HepG2 (cell line): ENCODE data around the gene LMAN2L. TPM values are rescaled to one million over a fixed set of nuclear protein-coding genes. Genes with fewer than 3 reads are reported as not detected.

Source experiments
- ATAC-seq: fragments of 200-7000 bp; cut with Tn5 transposase; 3 replicates; pipeline ENCODE4 v1.9.1; 2020; ENCODE audit warnings: mild to moderate bottlenecking, moderate library complexity
- BruUV-seq: library from RNA; stranded (reverse); fragments of 400-500 nt; replicated peaks from 2 replicates; lab custom pipeline; 2021; lab: Mats Ljungman, UMichigan
- CTCF ChIA-PET: fragments of 300-600 bp; formaldehyde crosslinking; extraction: SDS; loops from one replicate; lab custom pipeline; 2021; ENCODE audit warnings: low total read pairs, inconsistent platforms, low intra/inter-chr PET ratio; lab: Yijun Ruan, JAX
- POLR2A ChIA-PET: fragments of 350-600 bp; sonication (Branson Sonifier 250); formaldehyde crosslinking; loops from one replicate; lab custom pipeline; 2020; ENCODE audit warnings: antibody characterized with exemption, inconsistent platforms; lab: Yijun Ruan, JAX
- DNase-seq: peaks from one replicate; pipeline ENCODE4 v3.0.0-alpha.2; 2015; ENCODE audit warnings: low spot score
- FAIRE-seq: peaks from 3 replicates; lab custom pipeline; 2011; peaks lifted over from hg19 to GRCh38; lab: Jason Lieb, UNC
- H2AFZ ChIP-seq: one replicate; pipeline ENCODE4 v1.6.1; 2011; ENCODE audit warnings: low read length, inconsistent platforms
- H3K27ac ChIP-seq: fragments of 300-600 bp; 3 replicates; pipeline ENCODE4 v1.8.0; 2011; ENCODE audit warnings: mixed run types, mild to moderate bottlenecking, mixed read lengths, low read length, inconsistent platforms; ENCODE audit not compliant: insufficient read depth; ENCODE audit errors: extremely low read length
- H3K27me3 ChIP-seq, 2 experiments: fragments of 200-600 bp in 1 of 2; 2 replicates in 1 of 2; 3 replicates in 1 of 2; pipeline versions ENCODE4 v1.6.0 to v1.8.0; 2011; ENCODE audit warnings: low read length in 2 of 2, mild to moderate bottlenecking in 2 of 2, moderate library complexity in 2 of 2, inconsistent platforms in 1 of 2; ENCODE audit not compliant: insufficient read depth in 2 of 2, control insufficient read depth in 1 of 2
- H3K36me3 ChIP-seq, 2 experiments: fragments of 200-600 bp in 1 of 2; replicated peaks in 1 of 2; 2 replicates in 1 of 2; 3 replicates in 1 of 2; pipeline versions ENCODE4 v1.5.1 to v1.8.0; 2011; ENCODE audit warnings: low read length in 2 of 2, inconsistent platforms in 1 of 2; ENCODE audit not compliant: insufficient read depth in 2 of 2, control insufficient read depth in 1 of 2
- H3K4me1 ChIP-seq: 2 replicates; pipeline ENCODE4 v1.5.1; 2012; ENCODE audit warnings: low read length, inconsistent platforms; ENCODE audit not compliant: insufficient read depth
- H3K4me2 ChIP-seq: 2 replicates; pipeline ENCODE4 v1.6.0; 2011; ENCODE audit warnings: low read depth, low read length, inconsistent platforms
- H3K4me3 ChIP-seq, 3 experiments: fragments of 200-600 bp in 1 of 3; sonication (generic), shearing (Covaris generic) in 1 of 3; replicated peaks in 1 of 3; 2 replicates each; pipeline ENCODE4 v1.5.1; 2011 to 2016; ENCODE audit warnings: low read length in 3 of 3, inconsistent platforms in 2 of 3, low read depth in 2 of 3, mild to moderate bottlenecking in 2 of 3, control low read depth in 1 of 3, mixed read lengths in 1 of 3; ENCODE audit not compliant: insufficient read depth in 1 of 3
- H3K79me2 ChIP-seq: one replicate; pipeline ENCODE4 v1.6.1; 2011; ENCODE audit warnings: low read length, inconsistent platforms; ENCODE audit not compliant: insufficient read depth
- H3K9ac ChIP-seq: 2 replicates; pipeline ENCODE4 v1.6.0; 2011; ENCODE audit warnings: mild to moderate bottlenecking, low read depth, low read length, inconsistent platforms; ENCODE audit not compliant: insufficient read depth
- H3K9me3 ChIP-seq: 2 replicates; pipeline ENCODE4 v1.5.1; 2012; ENCODE audit warnings: mild to moderate bottlenecking, low read length
- H4K20me1 ChIP-seq: 2 replicates; pipeline ENCODE4 v1.6.0; 2011; ENCODE audit warnings: inconsistent platforms, mild to moderate bottlenecking, low read length, moderate library complexity; ENCODE audit not compliant: insufficient read depth
- KLF11 ChIP-seq: IDR thresholded peaks from 2 replicates; pipeline ENCODE4 v1.6.1; 2016; ENCODE audit warnings: missing compliant biosample characterization
- KMT2B ChIP-seq: IDR thresholded peaks from 2 replicates; pipeline ENCODE4 v1.6.1; 2016; ENCODE audit warnings: missing genetic modification reagents, missing compliant biosample characterization
- MEIS1 ChIP-seq: sonication (generic); formaldehyde crosslinking; IDR thresholded peaks from 2 replicates; pipeline ENCODE4 v1.9.0; 2021; ENCODE audit warnings: mild to moderate bottlenecking, missing genetic modification reagents, moderate library complexity, borderline replicate concordance
- NR2F1 ChIP-seq, 2 experiments: fragments of 450-650 bp in 1 of 2; formaldehyde crosslinking in 1 of 2; IDR thresholded peaks; 2 replicates each; pipeline versions ENCODE4 v1.5.0 to v1.6.1; 2016 to 2020; ENCODE audit warnings: mild to moderate bottlenecking in 1 of 2, missing compliant biosample characterization in 1 of 2, missing genetic modification reagents in 1 of 2, moderate library complexity in 1 of 2
- PATZ1 ChIP-seq: sonication (generic); formaldehyde crosslinking; IDR thresholded peaks from 2 replicates; pipeline ENCODE4 v1.4.0; 2020; ENCODE audit warnings: missing genetic modification reagents
- PITX1 ChIP-seq: sonication (generic); formaldehyde crosslinking; IDR thresholded peaks from 2 replicates; pipeline ENCODE4 v1.5.1; 2020; ENCODE audit warnings: mild to moderate bottlenecking, missing genetic modification reagents
- SNAI1 ChIP-seq: sonication (generic); formaldehyde crosslinking; IDR thresholded peaks from 2 replicates; pipeline ENCODE4 v1.5.0; 2020; ENCODE audit warnings: mild to moderate bottlenecking, missing genetic modification reagents, borderline replicate concordance
- SP4 ChIP-seq: sonication (generic); formaldehyde crosslinking; IDR thresholded peaks from 2 replicates; pipeline ENCODE4 v1.8.1; 2023; ENCODE audit warnings: mild to moderate bottlenecking, missing genetic modification reagents
- SSRP1 ChIP-seq: IDR thresholded peaks from 2 replicates; pipeline ENCODE4 v1.6.1; 2016; ENCODE audit warnings: control low read depth
- ZMYM4 ChIP-seq: sonication (generic); formaldehyde crosslinking; IDR thresholded peaks from 2 replicates; pipeline ENCODE4 v1.8.1; 2023; ENCODE audit warnings: mild to moderate bottlenecking, missing genetic modification reagents
- ZNF143 ChIP-seq: sonication (generic); formaldehyde crosslinking; IDR thresholded peaks from 2 replicates; pipeline ENCODE4 v1.4.0; 2020; ENCODE audit warnings: missing genetic modification reagents
- ZNF337 ChIP-seq: sonication (generic); formaldehyde crosslinking; IDR thresholded peaks from 2 replicates; pipeline ENCODE4 v1.5.1; 2020; ENCODE audit warnings: missing genetic modification reagents, low read depth, mild to moderate bottlenecking, borderline replicate concordance
- ZNF343 ChIP-seq: sonication (generic); formaldehyde crosslinking; IDR thresholded peaks from 2 replicates; pipeline ENCODE4 v1.4.0; 2020; ENCODE audit warnings: mild to moderate bottlenecking, missing genetic modification reagents
- ZNF350 ChIP-seq: sonication (generic); formaldehyde crosslinking; IDR thresholded peaks from 2 replicates; pipeline ENCODE4 v1.4.0; 2020; ENCODE audit warnings: mild to moderate bottlenecking, low read depth, missing genetic modification reagents, borderline replicate concordance
- ZNF543 ChIP-seq: sonication (generic); formaldehyde crosslinking; IDR thresholded peaks from 2 replicates; pipeline ENCODE4 v1.4.0; 2020; ENCODE audit warnings: mild to moderate bottlenecking, missing genetic modification reagents
- ZNF577 ChIP-seq: sonication (generic); formaldehyde crosslinking; IDR thresholded peaks from 2 replicates; pipeline ENCODE4 v1.4.0; 2020; ENCODE audit warnings: mild to moderate bottlenecking, low read depth, missing genetic modification reagents, borderline replicate concordance
- ZNF747 ChIP-seq: sonication (generic); formaldehyde crosslinking; IDR thresholded peaks from 2 replicates; pipeline ENCODE4 v1.8.1; 2023; ENCODE audit warnings: missing genetic modification reagents, mild to moderate bottlenecking, borderline replicate concordance
- ZNF775 ChIP-seq: sonication (generic); formaldehyde crosslinking; IDR thresholded peaks from 2 replicates; pipeline ENCODE4 v1.4.0; 2020; ENCODE audit warnings: missing genetic modification reagents, mild to moderate bottlenecking, moderate library complexity, borderline replicate concordance
- ZSCAN22 ChIP-seq: sonication (generic); formaldehyde crosslinking; IDR thresholded peaks from 2 replicates; pipeline ENCODE4 v1.4.0; 2020; ENCODE audit warnings: mild to moderate bottlenecking, missing genetic modification reagents
- WGBS: methylation state at CpG from one replicate; pipeline ENCODE4 v1.1.6; 2017; ENCODE audit warnings: low lambda C conversion rate; 5-methylcytosine and 5-hydroxymethylcytosine counted together
- in situ Hi-C: cut with HindIII; loops from 2 replicates; pipeline ENCODE4 v1.10.0; 2017; ENCODE audit warnings: low pct_unique_long_range_greater_than_20kb; ENCODE audit not compliant: extremely low pct_ligation_motif_present
- intact Hi-C: fragments of 100-400 bp; cut with micrococcal nuclease; formaldehyde crosslinking; loops from one replicate; pipeline ENCODE4 v1.10.0; 2022; ENCODE audit not compliant: unreplicated experiment
- polyA plus RNA-seq, 8 experiments: library from polyadenylated mRNA; depleted of rRNA in 3 of 8; stranded (reverse) in 7 of 8; unstranded in 1 of 8; fragments of >200 nt; fragmentation: Illumina TruSeq in 4 of 8; extraction: Trizol in 4 of 8; gene quantifications; 2 replicates each; pipeline versions ENCODE4 v1.2.1 to v1.2.3, GENCODE V29; 2011 to 2016; ENCODE audit warnings: low read depth in 4 of 8, missing spikeins in 1 of 8, mixed read lengths in 1 of 8; ENCODE audit not compliant: insufficient read depth in 1 of 8
- total RNA-seq, 5 experiments: library from RNA; depleted of rRNA; stranded (reverse); fragments of >200 nt; fragmentation: Illumina TruSeq; extraction: Trizol; gene quantifications; 2 replicates each; pipeline ENCODE4 v1.2.3, GENCODE V29; 2016; ENCODE audit warnings: low read depth in 1 of 5
- TF ChIP-seq, protein P1 (sequence below): sonication (generic); formaldehyde crosslinking; IDR thresholded peaks from 2 replicates; pipeline ENCODE4 v1.8.0; 2022; ENCODE audit warnings: mild to moderate bottlenecking, missing genetic modification reagents; ENCODE audit not compliant: insufficient replicate concordance

Gene LMAN2L
- total and polyA plus RNA-seq, 2 of the 13 experiments (the other 11 are each of a cell fraction or from before 2014, with no cell fraction given), result 39.1 to 57.9 TPM

DNA sequence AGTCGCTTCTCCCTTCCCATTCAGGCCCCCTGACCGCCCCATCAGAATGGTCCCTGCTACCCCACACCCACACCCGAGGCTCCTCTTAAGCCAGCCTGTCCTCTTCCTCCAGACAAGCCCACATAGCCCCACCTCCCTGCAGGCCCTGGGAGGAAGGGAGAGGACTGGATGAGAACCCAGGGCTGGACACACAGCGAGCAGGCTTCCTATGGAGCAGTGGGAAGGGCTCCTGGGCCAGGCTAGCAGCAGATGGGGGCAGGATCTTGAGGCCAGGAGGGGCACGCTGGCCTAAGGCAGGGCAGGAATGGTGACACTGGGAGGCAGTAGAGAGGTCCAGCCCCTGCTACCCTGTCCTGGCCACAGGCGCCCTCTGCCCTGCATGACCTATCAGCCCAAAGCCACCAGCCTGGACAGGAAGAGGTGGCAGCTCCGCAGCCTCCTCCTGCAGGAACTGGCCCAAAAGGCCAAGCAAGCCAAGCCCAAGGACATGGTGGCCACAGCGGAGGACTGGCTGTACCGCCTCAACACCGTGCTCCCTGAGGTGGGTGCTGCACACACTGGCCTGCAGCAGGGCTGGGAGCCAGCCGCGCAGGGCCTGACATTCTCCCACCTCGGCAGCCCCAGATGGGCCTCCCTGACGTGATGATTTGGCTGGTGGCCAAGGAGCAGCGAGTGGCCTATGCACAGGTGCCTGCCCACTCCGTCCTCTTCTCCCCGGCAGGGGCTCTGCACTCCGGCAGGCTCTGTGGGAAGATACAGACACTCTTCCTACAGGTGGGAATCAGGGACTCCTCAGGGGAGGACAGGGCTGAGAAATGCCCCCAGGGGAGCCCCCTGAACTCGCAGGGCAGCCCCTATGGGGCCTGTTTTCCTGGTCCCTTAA is 54.0 kb downstream of the LMAN2L start:
- in situ Hi-C loops, result no loop called here
- ChIA-PET POLR2A (interaction anchor here (0.6 kb wide), 1 partner anchor 76 kb away, joined by 3 read pairs; no protein-coding TSS in a partner anchor), CTCF (no interaction called here)
- 26% methylated on average over 9 of the region's 19 CpGs for WGBS
- no peaks in the 10 kb centered on the region for H3K36me3 ChIP-seq
- H3K4me1 ChIP-seq, result peaks cover 68% of the 10 kb centered on the region
- no peaks in the 10 kb centered on the region for H3K9me3 ChIP-seq
- H3K27me3 ChIP-seq, result peaks cover 8 to 30% of the 10 kb centered on the region in 2 experiments; a peak in 3 of 5 replicates
- FAIRE-seq, result peak; percentile 60
- H3K4me2 ChIP-seq, result peak overlapping the region; percentile 91
- H3K79me2 ChIP-seq, result no peaks in the 10 kb centered on the region
- H3K9ac ChIP-seq, result peak overlapping the region; percentile 38; the same call in 1 of the 2 replicates
- H3K27ac ChIP-seq, result no peak overlapping the region
- DNase-seq, result peak; percentile 74
- TSS peak; percentile 58 for BruUV-seq
- H3K4me3 ChIP-seq, result peak overlapping the region; percentile 20 to 66 (median 35); a peak in 5 of 6 replicates
- ATAC-seq, result peak; percentile 84
- intact Hi-C loops, result loop anchor here (5.0 kb wide), 2 partner anchors 76 to 84 kb away; partner anchors contain the start of gene CNNM4
- no peaks in the 10 kb centered on the region for H4K20me1 ChIP-seq
- H2AFZ ChIP-seq, result peak overlapping the region; percentile 39
- TF ChIP-seq PITX1 (CRISPR knock-in tag), result 0 out of 2 replicates have a peak, but pooled peaks have one; percentile 66
- TF ChIP-seq ZNF343 (CRISPR knock-in tag), result peak; percentile 100
- TF ChIP-seq SNAI1, result no peak; the same call in 1 of the 2 replicates
- TF ChIP-seq SP4 (CRISPR knock-in tag), result no peak
- no peak for TF ChIP-seq KMT2B (CRISPR knock-in tag)
- TF ChIP-seq SSRP1, result no peak
- TF ChIP-seq ZSCAN22 (CRISPR knock-in tag), result 0 out of 2 replicates have a peak, but pooled peaks have one; percentile 52
- TF ChIP-seq ZNF337 (CRISPR knock-in tag), result no peak
- peak; percentile 62; the same call in 1 of the 2 replicates for TF ChIP-seq MEIS1
- TF ChIP-seq ZNF775 (CRISPR knock-in tag), result no peak
- TF ChIP-seq, protein P1, sequence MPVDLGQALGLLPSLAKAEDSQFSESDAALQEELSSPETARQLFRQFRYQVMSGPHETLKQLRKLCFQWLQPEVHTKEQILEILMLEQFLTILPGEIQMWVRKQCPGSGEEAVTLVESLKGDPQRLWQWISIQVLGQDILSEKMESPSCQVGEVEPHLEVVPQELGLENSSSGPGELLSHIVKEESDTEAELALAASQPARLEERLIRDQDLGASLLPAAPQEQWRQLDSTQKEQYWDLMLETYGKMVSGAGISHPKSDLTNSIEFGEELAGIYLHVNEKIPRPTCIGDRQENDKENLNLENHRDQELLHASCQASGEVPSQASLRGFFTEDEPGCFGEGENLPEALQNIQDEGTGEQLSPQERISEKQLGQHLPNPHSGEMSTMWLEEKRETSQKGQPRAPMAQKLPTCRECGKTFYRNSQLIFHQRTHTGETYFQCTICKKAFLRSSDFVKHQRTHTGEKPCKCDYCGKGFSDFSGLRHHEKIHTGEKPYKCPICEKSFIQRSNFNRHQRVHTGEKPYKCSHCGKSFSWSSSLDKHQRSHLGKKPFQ, result peak; percentile 18
- no peak for TF ChIP-seq KLF11 (CRISPR knock-in tag)
- no peak for TF ChIP-seq ZNF747
- peak; percentile 61; the same call in 1 of the 2 replicates for TF ChIP-seq ZMYM4 (CRISPR knock-in tag)
- TF ChIP-seq NR2F1 (CRISPR knock-in tag; IDR thresholded peaks at IDR 0.05), result peak; percentile 52 to 65
- no peak for TF ChIP-seq ZNF577 (CRISPR knock-in tag)
- TF ChIP-seq ZNF350 (CRISPR knock-in tag), result peak; percentile 92
- TF ChIP-seq ZNF143 (CRISPR knock-in tag), result no peak
- peak; percentile 78 for TF ChIP-seq PATZ1 (CRISPR knock-in tag)
- no peak; the same call in 1 of the 2 replicates for TF ChIP-seq ZNF543 (CRISPR knock-in tag)
